Gastrocnemius medialis (tissue), 4 donors: ENCODE measurements around the gene GUCA1C. TPM values are rescaled to one million over a fixed set of nuclear protein-coding genes. Genes with fewer than 3 reads are reported as not detected.

Experiments used
- ATAC-seq, 2 donors: fragments of 150-250 bp; one replicate each; pipeline ENCODE4 v1.9.1; 2016
- DNase-seq, 2 donors: peaks; one replicate each; pipeline ENCODE4 v3.0.0-alpha.2; 2019
- H3K27ac ChIP-seq, 4 donors: fragments of 200-600 bp; sonication (generic); 1 replicate in 1 of 4; 2 replicates in 3 of 4; pipeline ENCODE4 v1.5.1; 2016 to 2018; ENCODE audit warnings: mild to moderate bottlenecking in 2 of 4, moderate library complexity in 1 of 4
- H3K27me3 ChIP-seq, 3 donors: fragments of 200-600 bp; sonication (generic) in 2 of 3; 1 replicate in 1 of 3; 2 replicates in 2 of 3; pipeline versions ENCODE4 v1.5.1 to v1.6.0; 2016 to 2019; ENCODE audit warnings: mild to moderate bottlenecking in 1 of 3, moderate library complexity in 1 of 3
- H3K36me3 ChIP-seq, 2 donors: fragments of 200-600 bp; sonication (generic) in 1 of 2; one replicate each; pipeline ENCODE4 v1.5.1; 2017 to 2018
- H3K4me1 ChIP-seq, 2 donors: fragments of 200-600 bp; sonication (generic) in 1 of 2; one replicate each; pipeline ENCODE4 v1.5.1; 2016 to 2017; ENCODE audit warnings: mild to moderate bottlenecking in 2 of 2
- H3K4me3 ChIP-seq, 4 donors: fragments of 200-600 bp; sonication (generic) in 3 of 4; 1 replicate in 1 of 4; 2 replicates in 3 of 4; pipeline ENCODE4 v1.5.1; 2016 to 2019; ENCODE audit warnings: mild to moderate bottlenecking in 2 of 4
- H3K9me3 ChIP-seq, 3 donors: fragments of 200-600 bp; sonication (generic) in 2 of 3; 1 replicate in 1 of 3; 2 replicates in 2 of 3; pipeline ENCODE4 v1.5.1; 2016 to 2019
- POLR2A ChIP-seq, 2 donors: fragments of 450-650 bp; IDR thresholded peaks; one replicate each; pipeline ENCODE4 v1.6.1; 2017; ENCODE audit warnings: antibody characterized with exemption in 2 of 2, mild to moderate bottlenecking in 2 of 2, moderate library complexity in 2 of 2
- in situ Hi-C, 4 donors: fragments of 200-750 bp; cut with MboI; loops; one replicate each; pipeline versions ENCODE4 v1.15.0 to v1.8.0; 2017; ENCODE audit warnings: low sequenced_read_pairs in 4 of 4
- intact Hi-C: fragments of 100-400 bp; cut with DNase I; formaldehyde crosslinking; loops from one replicate; pipeline ENCODE4 v1.15.1; 2023; ENCODE audit warnings: low total_unique reads
- total RNA-seq, 4 donors: library from RNA; depleted of rRNA; stranded (reverse); fragments of >200 nt; gene quantifications; one replicate each; pipeline versions ENCODE4 v1.1.0 to v1.2.3, GENCODE V29; 2016
- TF ChIP-seq, protein P1 (sequence below), 5 experiments: fragments of 450-650 bp in 3 of 5; fragments of 200-600 bp in 2 of 5; sonication (generic) in 2 of 5; IDR thresholded peaks in 4 of 5; conservative IDR thresholded peaks in 1 of 5; 1 replicate in 4 of 5; 2 replicates in 1 of 5; pipeline ENCODE4 v1.5.1; 2016 to 2019; ENCODE audit warnings: antibody characterized with exemption in 5 of 5, mild to moderate bottlenecking in 3 of 5, moderate library complexity in 3 of 5

The GUCA1C gene
- total RNA-seq, 4 donors from 2014 or later = not detected

DNA sequence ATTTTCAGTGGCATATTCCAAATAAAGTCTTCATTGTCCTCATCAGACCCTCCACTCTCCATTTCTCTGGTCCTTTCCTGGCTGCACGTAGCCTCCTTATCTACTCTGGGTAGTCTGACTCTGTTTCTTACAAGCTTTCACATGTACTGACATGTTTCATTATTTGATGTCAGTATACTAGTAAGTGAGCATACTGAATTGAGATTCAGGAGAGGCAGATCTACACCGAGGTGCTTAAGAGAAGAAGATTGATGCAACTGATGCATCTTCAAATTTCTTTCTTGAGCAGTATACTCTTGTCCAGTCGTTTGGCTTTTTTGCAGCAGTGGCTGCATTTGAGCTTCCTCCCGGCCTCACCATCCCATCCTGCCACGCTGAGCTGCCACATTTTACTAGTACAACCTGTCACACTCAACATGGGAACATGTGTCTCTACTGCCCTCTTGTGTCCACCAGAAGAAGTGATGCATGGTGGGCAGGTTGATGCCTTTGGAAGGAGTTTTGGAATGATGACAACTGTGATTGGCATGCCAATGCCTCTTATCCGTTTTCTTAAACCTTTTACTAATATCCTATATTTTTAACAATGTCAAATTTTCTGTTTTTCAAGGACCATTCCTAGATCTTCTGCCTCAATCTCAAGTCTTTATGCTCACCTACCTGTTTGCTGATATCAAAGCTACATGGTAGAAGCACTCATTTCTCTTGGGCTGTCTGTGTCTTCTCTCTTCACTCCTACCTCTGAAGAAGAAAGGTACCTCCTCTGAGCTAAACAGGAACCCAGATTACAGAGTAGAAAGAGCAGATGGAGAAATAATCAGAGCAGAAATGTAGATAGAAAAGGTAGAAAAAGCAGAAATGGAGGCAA is 38.7 kb downstream of the GUCA1C start:
- Histone ChIP-seq H3K27ac (no peak overlapping the region), H3K4me1 (no peaks in the 10 kb centered on the region), H3K36me3 (no peaks in the 10 kb centered on the region), H3K4me3 (no peak overlapping the region), H3K9me3 (no peaks in the 10 kb centered on the region), H3K27me3 (no peaks in the 10 kb centered on the region)
- in situ Hi-C loops = loop anchor here (5.0 to 10.0 kb wide), 4 partner anchors 240 to 253 kb away; no protein-coding TSS in a partner anchor
- TF ChIP-seq, protein P1, sequence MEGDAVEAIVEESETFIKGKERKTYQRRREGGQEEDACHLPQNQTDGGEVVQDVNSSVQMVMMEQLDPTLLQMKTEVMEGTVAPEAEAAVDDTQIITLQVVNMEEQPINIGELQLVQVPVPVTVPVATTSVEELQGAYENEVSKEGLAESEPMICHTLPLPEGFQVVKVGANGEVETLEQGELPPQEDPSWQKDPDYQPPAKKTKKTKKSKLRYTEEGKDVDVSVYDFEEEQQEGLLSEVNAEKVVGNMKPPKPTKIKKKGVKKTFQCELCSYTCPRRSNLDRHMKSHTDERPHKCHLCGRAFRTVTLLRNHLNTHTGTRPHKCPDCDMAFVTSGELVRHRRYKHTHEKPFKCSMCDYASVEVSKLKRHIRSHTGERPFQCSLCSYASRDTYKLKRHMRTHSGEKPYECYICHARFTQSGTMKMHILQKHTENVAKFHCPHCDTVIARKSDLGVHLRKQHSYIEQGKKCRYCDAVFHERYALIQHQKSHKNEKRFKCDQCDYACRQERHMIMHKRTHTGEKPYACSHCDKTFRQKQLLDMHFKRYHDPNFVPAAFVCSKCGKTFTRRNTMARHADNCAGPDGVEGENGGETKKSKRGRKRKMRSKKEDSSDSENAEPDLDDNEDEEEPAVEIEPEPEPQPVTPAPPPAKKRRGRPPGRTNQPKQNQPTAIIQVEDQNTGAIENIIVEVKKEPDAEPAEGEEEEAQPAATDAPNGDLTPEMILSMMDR (IDR thresholded peaks at IDR 0.05 in 4 of 5, conservative IDR thresholded peaks at IDR 0.05 in 1 of 5) = peak; percentile 48 to 74 (median 60)
- TF ChIP-seq POLR2A (IDR thresholded peaks at IDR 0.05) = no peak
- intact Hi-C loops = loop anchor here (1.0 kb wide), 1 partner anchor 253 kb away; no protein-coding TSS in a partner anchor
- ATAC-seq = peak in 1 of 2 donors; percentile 68
- no peak for DNase-seq

DNA sequence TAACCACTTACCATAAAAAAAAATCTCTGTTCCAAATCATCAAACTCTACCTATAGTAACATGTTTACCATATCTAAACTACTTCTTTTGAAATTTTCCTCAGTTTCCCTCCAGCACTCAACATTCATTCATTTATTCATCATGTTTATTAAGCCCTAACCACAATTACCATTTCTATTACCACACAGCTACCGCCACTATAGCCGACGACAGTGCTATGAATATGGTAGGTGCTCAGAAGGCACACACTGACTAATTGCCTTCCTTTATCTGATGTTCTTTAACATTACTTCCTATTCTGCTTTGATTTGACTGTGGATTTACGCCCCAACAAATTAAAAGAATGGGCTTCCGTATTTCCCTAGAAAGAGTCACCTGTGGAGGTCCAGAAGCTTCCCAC is 43.9 kb downstream of the GUCA1C start:
- in situ Hi-C loops = loop anchor here in 2 of 4 donors (10.0 kb wide), 2 partner anchors 235 to 245 kb away; no protein-coding TSS in a partner anchor

GRCh38 chr3:108907194-108907593 is 46.5 kb downstream of the GUCA1C start:
- no peaks in the 10 kb centered on the region for H3K9me3 ChIP-seq
- H3K4me1 ChIP-seq = no peaks in the 10 kb centered on the region
- intact Hi-C loops (no loop called here), in situ Hi-C loops (no loop called here)
- no peak overlapping the region for H3K4me3 ChIP-seq
- H3K27ac ChIP-seq = no peak overlapping the region
- no peaks in the 10 kb centered on the region for H3K36me3 ChIP-seq
- H3K27me3 ChIP-seq = no peaks in the 10 kb centered on the region
- TF ChIP-seq POLR2A (IDR thresholded peaks at IDR 0.05) = no peak
- TF ChIP-seq, protein P1 (IDR thresholded peaks at IDR 0.05 in 4 of 5, conservative IDR thresholded peaks at IDR 0.05 in 1 of 5) = no peak
- ATAC-seq (no peak), DNase-seq (no peak)

More for the DNA sequence above, 43.9 kb downstream of the GUCA1C start:
- no peak for ATAC-seq
- Histone ChIP-seq H3K27ac (no peak overlapping the region), H3K4me3 (no peak overlapping the region), H3K4me1 (no peaks in the 10 kb centered on the region), H3K27me3 (no peaks in the 10 kb centered on the region), H3K36me3 (no peaks in the 10 kb centered on the region), H3K9me3 (no peaks in the 10 kb centered on the region)
- no peak for TF ChIP-seq POLR2A (IDR thresholded peaks at IDR 0.05)
- TF ChIP-seq, protein P1 (IDR thresholded peaks at IDR 0.05 in 4 of 5, conservative IDR thresholded peaks at IDR 0.05 in 1 of 5) = no peak
- intact Hi-C loops = no loop called here
- DNase-seq = no peak

- no peak overlapping the region for H3K4me3 ChIP-seq
- DNase-seq (no peak), ATAC-seq (no peak)
- no peaks in the 10 kb centered on the region for H3K9me3 ChIP-seq
- intact Hi-C loops = no loop called here
- no peaks in the 10 kb centered on the region for H3K36me3 ChIP-seq
- no peaks in the 10 kb centered on the region for H3K4me1 ChIP-seq
- H3K27me3 ChIP-seq = no peaks in the 10 kb centered on the region
- TF ChIP-seq, protein P1 (IDR thresholded peaks at IDR 0.05 in 4 of 5, conservative IDR thresholded peaks at IDR 0.05 in 1 of 5) = no peak
- no peak for TF ChIP-seq POLR2A (IDR thresholded peaks at IDR 0.05)
- in situ Hi-C loops = no loop called here
- no peak overlapping the region for H3K27ac ChIP-seq
Observed at GRCh38 chr3:108899530-108899929, 54.1 kb downstream of the GUCA1C start.
